ENCODE data around the gene NELFE. TPM values are rescaled to one million over a fixed set of nuclear protein-coding genes. Genes with fewer than 3 reads are reported as not detected.

The NELFE gene
- total and polyA plus RNA-seq, 2 of the 13 experiments (the other 11 are each of a cell fraction or from before 2014, with no cell fraction given) = 51.3 to 69.8 TPM

GRCh38 chr6:31967926-31968320 is 9.2 kb upstream of the NELFE start:
- Histone ChIP-seq H2AFZ (ENCODE audit: low read length) (no peak overlapping the region), H3K27ac (ENCODE audit: extremely low read length, insufficient read depth, low read length) (no peak overlapping the region), H3K27me3 (ENCODE audit: control insufficient read depth in 1 of 2, insufficient read depth in 2 of 2, low read length in 2 of 2) (no peaks in the 10 kb centered on the region; a peak in 1 of 5 replicates), H3K4me2 (ENCODE audit: low read depth, low read length) (no peak overlapping the region), H3K9ac (ENCODE audit: insufficient read depth, low read depth, low read length) (no peak overlapping the region), H3K4me3 (replicated peaks in 1 of 3; ENCODE audit: insufficient read depth in 1 of 3, low read depth in 2 of 3, low read length in 3 of 3) (no peak overlapping the region), H3K79me2 (ENCODE audit: insufficient read depth, low read length) (peaks cover 11% of the 10 kb centered on the region), H4K20me1 (ENCODE audit: insufficient read depth, low read length) (no peaks in the 10 kb centered on the region), H3K9me3 (ENCODE audit: low read length) (no peaks in the 10 kb centered on the region), H3K36me3 (replicated peaks in 1 of 2; ENCODE audit: control insufficient read depth in 1 of 2, insufficient read depth in 2 of 2, low read length in 2 of 2) (peaks cover 46 to 70% of the 10 kb centered on the region in 2 experiments), H3K4me1 (ENCODE audit: insufficient read depth, low read length) (peaks cover 20% of the 10 kb centered on the region)
- BruUV-seq (replicated peaks) = no TSS peak
- DNase-seq (ENCODE audit: low spot score) (no peak), ATAC-seq (no peak), FAIRE-seq (no peak)
- ChIA-PET POLR2A (interaction anchor here (0.5 to 6.1 kb wide), 3 partner anchors 8 to 329 kb away, joined by 3 to 142 read pairs (median 3); partner anchors contain the start of genes NELFE and SKIC2), CTCF (ENCODE audit: low intra/inter-chr PET ratio, low total read pairs) (no interaction called here)
- WGBS (ENCODE audit: low lambda C conversion rate) = 95% methylated on average over 3 of the region's 3 CpGs
- in situ Hi-C loops (cut with HindIII; ENCODE audit: extremely low pct_ligation_motif_present, low pct_unique_long_range_greater_than_20kb) = no loop called here
- intact Hi-C loops (cut with micrococcal nuclease; ENCODE audit: unreplicated experiment) = no loop called here
- TF ChIP-seq ZUFSP (CRISPR knock-in tag; IDR thresholded peaks at IDR 0.05; ENCODE audit: borderline replicate concordance) = no peak
- no peak for TF ChIP-seq LBX2 (CRISPR knock-in tag; IDR thresholded peaks at IDR 0.05; ENCODE audit: borderline replicate concordance)
- TF ChIP-seq ZFP62 (CRISPR knock-in tag; IDR thresholded peaks at IDR 0.05) = no peak
- no peak for TF ChIP-seq PAX8 (CRISPR knock-in tag; IDR thresholded peaks at IDR 0.05; ENCODE audit: borderline replicate concordance)
- no peak for TF ChIP-seq ZNF430 (CRISPR knock-in tag; IDR thresholded peaks at IDR 0.05)
- TF ChIP-seq ZNF550 (CRISPR knock-in tag; IDR thresholded peaks at IDR 0.05; ENCODE audit: borderline replicate concordance) = no peak
- TF ChIP-seq POLR2AphosphoS2 (IDR thresholded peaks at IDR 0.05; ENCODE audit: low read depth, low read length) = no peak
- no peak for TF ChIP-seq MEIS1 (CRISPR knock-in tag; IDR thresholded peaks at IDR 0.05; ENCODE audit: borderline replicate concordance)
- no peak for TF ChIP-seq ZHX2 (IDR thresholded peaks at IDR 0.05; ENCODE audit: low read depth)
- TF ChIP-seq ZHX2 (CRISPR knock-in tag; IDR thresholded peaks at IDR 0.05; ENCODE audit: borderline replicate concordance) = no peak
- no peak for TF ChIP-seq CAMTA2 (CRISPR knock-in tag; IDR thresholded peaks at IDR 0.05; ENCODE audit: borderline replicate concordance)
- TF ChIP-seq ZFX (CRISPR knock-in tag; IDR thresholded peaks at IDR 0.05; ENCODE audit: low read depth) = no peak
- no peak for TF ChIP-seq ZNF549 (CRISPR knock-in tag; IDR thresholded peaks at IDR 0.05)
- no peak for TF ChIP-seq ZNF784 (CRISPR knock-in tag; IDR thresholded peaks at IDR 0.05; ENCODE audit: borderline replicate concordance)
- TF ChIP-seq CBX5 (CRISPR knock-in tag; IDR thresholded peaks at IDR 0.05; ENCODE audit: borderline replicate concordance) = no peak
- no peak for TF ChIP-seq ATF5 (CRISPR knock-in tag; IDR thresholded peaks at IDR 0.05; ENCODE audit: low read depth)
